ENCODE data around the gene CCNY.

GRCh38 chr10:35460852-35461460 is 124.6 kb downstream of the CCNY start:
- TF ChIP-seq POLR2AphosphoS5 (IDR thresholded peaks at IDR 0.05) (no peak), POLR2A (IDR thresholded peaks at IDR 0.05) (no peak)
- TF ChIP-seq, protein P1, sequence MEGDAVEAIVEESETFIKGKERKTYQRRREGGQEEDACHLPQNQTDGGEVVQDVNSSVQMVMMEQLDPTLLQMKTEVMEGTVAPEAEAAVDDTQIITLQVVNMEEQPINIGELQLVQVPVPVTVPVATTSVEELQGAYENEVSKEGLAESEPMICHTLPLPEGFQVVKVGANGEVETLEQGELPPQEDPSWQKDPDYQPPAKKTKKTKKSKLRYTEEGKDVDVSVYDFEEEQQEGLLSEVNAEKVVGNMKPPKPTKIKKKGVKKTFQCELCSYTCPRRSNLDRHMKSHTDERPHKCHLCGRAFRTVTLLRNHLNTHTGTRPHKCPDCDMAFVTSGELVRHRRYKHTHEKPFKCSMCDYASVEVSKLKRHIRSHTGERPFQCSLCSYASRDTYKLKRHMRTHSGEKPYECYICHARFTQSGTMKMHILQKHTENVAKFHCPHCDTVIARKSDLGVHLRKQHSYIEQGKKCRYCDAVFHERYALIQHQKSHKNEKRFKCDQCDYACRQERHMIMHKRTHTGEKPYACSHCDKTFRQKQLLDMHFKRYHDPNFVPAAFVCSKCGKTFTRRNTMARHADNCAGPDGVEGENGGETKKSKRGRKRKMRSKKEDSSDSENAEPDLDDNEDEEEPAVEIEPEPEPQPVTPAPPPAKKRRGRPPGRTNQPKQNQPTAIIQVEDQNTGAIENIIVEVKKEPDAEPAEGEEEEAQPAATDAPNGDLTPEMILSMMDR (IDR thresholded peaks at IDR 0.05), result no peak
